Measurements from ENCODE around the gene TPT1. TPM values are rescaled to one million over a fixed set of nuclear protein-coding genes. Genes with fewer than 3 reads are reported as not detected.

TPT1 gene
- total RNA-seq, 1 donor, result 5,269 TPM

DNA sequence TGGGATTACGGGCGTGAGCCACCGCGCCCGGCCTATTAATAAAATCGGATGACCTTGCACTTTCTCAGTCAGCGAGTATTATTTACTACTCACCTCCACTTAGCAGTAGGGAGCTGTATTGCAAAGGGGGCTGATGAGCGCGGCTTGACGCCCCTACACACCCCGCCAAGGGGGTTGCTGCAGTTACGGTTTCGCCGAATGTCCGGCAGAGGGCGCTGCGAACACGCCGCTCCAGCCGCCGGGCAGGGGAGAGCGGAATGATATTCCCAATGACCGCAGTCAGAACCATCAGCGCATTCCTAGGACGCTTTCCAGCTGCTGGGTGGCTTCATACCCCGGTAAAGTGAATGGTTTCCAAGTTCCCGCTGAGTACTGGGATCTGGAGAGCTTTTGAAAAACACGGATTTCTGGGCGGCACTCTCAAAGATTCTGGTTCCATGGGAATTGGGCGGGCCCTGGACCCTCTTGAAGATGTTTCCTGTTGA is 30.0 kb upstream of the TPT1 start:
- TF ChIP-seq, protein P1, sequence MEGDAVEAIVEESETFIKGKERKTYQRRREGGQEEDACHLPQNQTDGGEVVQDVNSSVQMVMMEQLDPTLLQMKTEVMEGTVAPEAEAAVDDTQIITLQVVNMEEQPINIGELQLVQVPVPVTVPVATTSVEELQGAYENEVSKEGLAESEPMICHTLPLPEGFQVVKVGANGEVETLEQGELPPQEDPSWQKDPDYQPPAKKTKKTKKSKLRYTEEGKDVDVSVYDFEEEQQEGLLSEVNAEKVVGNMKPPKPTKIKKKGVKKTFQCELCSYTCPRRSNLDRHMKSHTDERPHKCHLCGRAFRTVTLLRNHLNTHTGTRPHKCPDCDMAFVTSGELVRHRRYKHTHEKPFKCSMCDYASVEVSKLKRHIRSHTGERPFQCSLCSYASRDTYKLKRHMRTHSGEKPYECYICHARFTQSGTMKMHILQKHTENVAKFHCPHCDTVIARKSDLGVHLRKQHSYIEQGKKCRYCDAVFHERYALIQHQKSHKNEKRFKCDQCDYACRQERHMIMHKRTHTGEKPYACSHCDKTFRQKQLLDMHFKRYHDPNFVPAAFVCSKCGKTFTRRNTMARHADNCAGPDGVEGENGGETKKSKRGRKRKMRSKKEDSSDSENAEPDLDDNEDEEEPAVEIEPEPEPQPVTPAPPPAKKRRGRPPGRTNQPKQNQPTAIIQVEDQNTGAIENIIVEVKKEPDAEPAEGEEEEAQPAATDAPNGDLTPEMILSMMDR (IDR thresholded peaks at IDR 0.05; ENCODE audit: insufficient read depth, low read length), result peak; percentile 92
- peak; percentile 90 for DNase-seq (ENCODE audit: low read depth)
- no peak overlapping the region for H3K4me3 ChIP-seq (ENCODE audit: low read depth, low read length)

DNA sequence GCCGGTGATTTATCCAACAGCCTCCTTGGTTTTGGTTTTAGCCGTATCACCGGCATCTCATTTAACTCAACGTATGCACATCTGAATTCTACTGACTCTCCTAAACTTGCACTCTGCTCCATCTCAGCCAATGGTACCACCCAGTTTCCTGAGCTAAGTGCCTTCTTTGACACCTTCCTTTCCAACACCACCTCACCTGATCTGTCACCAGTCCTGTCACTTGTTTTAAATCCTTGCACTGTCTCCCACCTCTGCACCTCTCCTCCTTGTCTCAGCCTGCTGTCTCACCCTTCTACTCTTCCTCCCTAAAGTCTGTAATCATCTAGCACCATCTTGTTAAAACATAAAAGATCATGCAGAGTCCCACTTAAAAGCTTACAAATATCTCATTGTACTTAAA is 28.1 kb upstream of the TPT1 start:
- DNase-seq (ENCODE audit: low read depth), result no peak
- no peak overlapping the region for H3K4me3 ChIP-seq (ENCODE audit: low read depth, low read length)
- TF ChIP-seq, protein P1 (IDR thresholded peaks at IDR 0.05; ENCODE audit: insufficient read depth, low read length), result no peak

DNA sequence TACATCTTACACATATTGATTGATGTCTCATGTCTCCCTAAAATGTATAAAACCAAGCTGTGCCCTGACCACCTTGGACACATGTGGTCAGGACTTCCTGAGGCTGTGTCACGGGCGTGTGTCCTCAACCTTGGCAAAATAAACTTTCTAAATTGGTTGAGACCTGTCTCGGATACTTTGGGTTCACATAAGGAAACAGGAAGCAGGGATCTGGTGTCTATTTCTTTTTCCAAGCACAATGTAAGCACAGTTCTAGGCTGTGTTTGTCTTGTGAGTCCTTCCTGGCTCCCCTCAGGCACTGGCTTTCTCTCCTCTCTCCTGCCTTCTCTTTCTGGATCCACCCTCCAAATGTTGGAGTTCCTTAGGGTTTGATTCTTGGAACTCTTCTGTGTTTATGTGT is 27.6 kb upstream of the TPT1 start:
- no peak for DNase-seq (ENCODE audit: low read depth)
- H3K4me3 ChIP-seq (ENCODE audit: low read depth, low read length), result no peak overlapping the region
- TF ChIP-seq, protein P1 (IDR thresholded peaks at IDR 0.05; ENCODE audit: insufficient read depth, low read length), result no peak

DNA sequence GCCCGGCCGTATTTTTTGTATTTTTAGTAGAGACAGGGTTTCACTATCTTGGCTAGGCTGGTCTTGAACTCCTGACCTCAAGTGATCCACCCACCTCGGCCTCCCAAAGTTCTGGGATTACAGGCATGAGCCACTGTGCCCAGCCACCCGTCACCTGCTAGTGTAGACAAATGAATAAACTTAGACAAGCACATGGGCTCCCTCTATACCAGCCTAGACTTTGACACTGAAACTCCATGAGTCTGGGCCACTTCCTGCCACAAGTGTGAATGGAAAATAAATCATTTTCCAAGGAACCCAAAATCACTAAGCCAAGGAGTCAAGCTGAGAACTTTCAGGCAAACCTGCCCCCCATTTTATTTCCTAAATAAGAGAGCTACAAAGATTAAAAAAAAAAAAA is 27.0 kb upstream of the TPT1 start:
- TF ChIP-seq, protein P1 (IDR thresholded peaks at IDR 0.05; ENCODE audit: insufficient read depth, low read length), result no peak
- DNase-seq (ENCODE audit: low read depth), result no peak

DNA sequence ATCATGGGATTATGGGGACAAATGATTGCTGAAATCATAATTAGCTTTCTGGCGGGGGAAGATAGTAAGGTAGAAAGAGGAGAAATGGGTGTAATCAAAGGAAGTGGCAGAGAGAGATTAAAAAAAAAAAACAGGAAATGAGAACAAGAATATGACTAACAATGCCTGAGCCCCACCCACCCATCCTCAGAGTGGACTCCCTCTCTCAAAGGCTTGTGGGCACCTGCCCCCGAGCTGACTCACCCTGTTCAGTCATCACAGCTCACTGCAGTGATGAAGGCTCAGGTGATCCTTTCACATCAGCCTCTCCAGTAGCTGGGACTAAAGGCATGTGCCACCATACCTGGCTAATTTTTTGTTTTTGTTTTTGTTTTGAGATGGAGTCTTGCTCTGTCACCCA is 26.4 kb upstream of the TPT1 start:
- TF ChIP-seq, protein P1 (IDR thresholded peaks at IDR 0.05; ENCODE audit: insufficient read depth, low read length), result no peak
- no peak overlapping the region for H3K4me3 ChIP-seq (ENCODE audit: low read depth, low read length)
- DNase-seq (ENCODE audit: low read depth), result peak; percentile 84

More for the DNA sequence above, 27.0 kb upstream of the TPT1 start:
- no peak overlapping the region for H3K4me3 ChIP-seq (ENCODE audit: low read depth, low read length)

DNA sequence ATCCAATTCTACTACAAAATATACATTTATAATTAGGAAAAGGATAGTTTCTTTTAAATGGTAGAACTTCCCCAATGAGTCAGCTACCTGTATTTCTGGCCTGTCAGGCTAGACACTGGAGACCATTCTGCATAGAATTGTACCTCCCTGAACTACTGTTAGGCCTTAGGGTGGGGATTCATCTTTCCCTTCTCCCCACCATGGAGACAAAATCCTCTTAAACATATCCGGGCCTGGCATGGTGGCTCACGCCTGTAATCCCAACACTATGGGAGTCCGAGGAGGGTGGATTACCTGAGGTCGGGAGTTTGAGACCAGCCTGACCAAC is 24.5 kb upstream of the TPT1 start:
- DNase-seq (ENCODE audit: low read depth), result no peak

More for the DNA sequence above, 24.5 kb upstream of the TPT1 start:
- H3K4me3 ChIP-seq (ENCODE audit: low read depth, low read length), result no peak overlapping the region
- TF ChIP-seq, protein P1 (IDR thresholded peaks at IDR 0.05; ENCODE audit: insufficient read depth, low read length), result no peak
